ENCODE results near the gene TTC9. TPM values are rescaled to one million over a fixed set of nuclear protein-coding genes. Genes with fewer than 3 reads are reported as not detected.

The TTC9 gene
- total RNA-seq, 1 donor from 2014 or later = 1.9 TPM

- DNase-seq = no peak
- Histone ChIP-seq H3K4me1 (peaks cover 25% of the 10 kb centered on the region), H3K4me3 (no peak overlapping the region)
These were observed 24.6 kb downstream of the TTC9 start for GRCh38 chr14:70666361-70666686.

GRCh38 chr14:70670992-70671651, 29.4 kb downstream of the TTC9 start:
- DNase-seq = no peak
- no peaks in the 10 kb centered on the region for H3K36me3 ChIP-seq
- no peaks in the 10 kb centered on the region for H3K27me3 ChIP-seq (ENCODE audit: low read depth)
- no peaks in the 10 kb centered on the region for H3K9me3 ChIP-seq (replicated peaks)
- no peak for TF ChIP-seq CTCF (IDR thresholded peaks at IDR 0.05; ENCODE audit: borderline replicate concordance)
- no peak overlapping the region for H3K4me3 ChIP-seq
- no peak overlapping the region for H3K27ac ChIP-seq (replicated peaks)
- intact Hi-C loops (cut with micrococcal nuclease) = no loop called here
- no peaks in the 10 kb centered on the region for H3K4me1 ChIP-seq

More at GRCh38 chr14:70666361-70666686, 24.6 kb downstream of the TTC9 start:
- Histone ChIP-seq H3K9me3 (replicated peaks) (no peaks in the 10 kb centered on the region), H3K27me3 (ENCODE audit: low read depth) (no peaks in the 10 kb centered on the region), H3K36me3 (no peaks in the 10 kb centered on the region), H3K27ac (replicated peaks) (no peak overlapping the region)
- TF ChIP-seq CTCF (IDR thresholded peaks at IDR 0.05; ENCODE audit: borderline replicate concordance) = no peak
- intact Hi-C loops (cut with micrococcal nuclease) = no loop called here

- Histone ChIP-seq H3K4me3 (no peak overlapping the region), H3K4me1 (no peaks in the 10 kb centered on the region), H3K9me3 (replicated peaks) (no peaks in the 10 kb centered on the region), H3K36me3 (no peaks in the 10 kb centered on the region), H3K27me3 (ENCODE audit: low read depth) (no peaks in the 10 kb centered on the region), H3K27ac (replicated peaks) (no peak overlapping the region)
- no peak for TF ChIP-seq CTCF (IDR thresholded peaks at IDR 0.05; ENCODE audit: borderline replicate concordance)
- intact Hi-C loops (cut with micrococcal nuclease) = no loop called here
- DNase-seq = no peak
These were observed 30.2 kb downstream of the TTC9 start for GRCh38 chr14:70671652-70672644.

GRCh38 chr14:70677341-70677740, 35.6 kb downstream of the TTC9 start:
- Histone ChIP-seq H3K27me3 (ENCODE audit: low read depth) (no peaks in the 10 kb centered on the region), H3K4me3 (no peak overlapping the region), H3K27ac (replicated peaks) (no peak overlapping the region), H3K36me3 (no peaks in the 10 kb centered on the region), H3K4me1 (no peaks in the 10 kb centered on the region), H3K9me3 (replicated peaks) (no peaks in the 10 kb centered on the region)
- DNase-seq = no peak
- intact Hi-C loops (cut with micrococcal nuclease) = no loop called here
- no peak for TF ChIP-seq CTCF (IDR thresholded peaks at IDR 0.05; ENCODE audit: borderline replicate concordance)

GRCh38 chr14:70680748-70681147, 39.0 kb downstream of the TTC9 start:
- no peak overlapping the region for H3K4me3 ChIP-seq
- no peak for DNase-seq
- H3K36me3 ChIP-seq = no peaks in the 10 kb centered on the region
- H3K27ac ChIP-seq (replicated peaks) = no peak overlapping the region
- intact Hi-C loops (cut with micrococcal nuclease) = no loop called here
- H3K27me3 ChIP-seq (ENCODE audit: low read depth) = no peaks in the 10 kb centered on the region
- H3K9me3 ChIP-seq (replicated peaks) = no peaks in the 10 kb centered on the region
- no peaks in the 10 kb centered on the region for H3K4me1 ChIP-seq
- TF ChIP-seq CTCF (IDR thresholded peaks at IDR 0.05; ENCODE audit: borderline replicate concordance) = no peak

Data from left ventricle myocardium inferior (tissue), 1 donor.